Measurements from ENCODE around the gene ZFYVE19. TPM values are rescaled to one million over a fixed set of nuclear protein-coding genes. Genes with fewer than 3 reads are reported as not detected.
A peak's percentile ranks its signal among the peaks of the same experiment; 100 is the strongest.

ZFYVE19 gene
- total RNA-seq, 4 donors from 2014 or later, result 61.2 to 91.6 (median 69.9) TPM

- TF ChIP-seq, protein P1, sequence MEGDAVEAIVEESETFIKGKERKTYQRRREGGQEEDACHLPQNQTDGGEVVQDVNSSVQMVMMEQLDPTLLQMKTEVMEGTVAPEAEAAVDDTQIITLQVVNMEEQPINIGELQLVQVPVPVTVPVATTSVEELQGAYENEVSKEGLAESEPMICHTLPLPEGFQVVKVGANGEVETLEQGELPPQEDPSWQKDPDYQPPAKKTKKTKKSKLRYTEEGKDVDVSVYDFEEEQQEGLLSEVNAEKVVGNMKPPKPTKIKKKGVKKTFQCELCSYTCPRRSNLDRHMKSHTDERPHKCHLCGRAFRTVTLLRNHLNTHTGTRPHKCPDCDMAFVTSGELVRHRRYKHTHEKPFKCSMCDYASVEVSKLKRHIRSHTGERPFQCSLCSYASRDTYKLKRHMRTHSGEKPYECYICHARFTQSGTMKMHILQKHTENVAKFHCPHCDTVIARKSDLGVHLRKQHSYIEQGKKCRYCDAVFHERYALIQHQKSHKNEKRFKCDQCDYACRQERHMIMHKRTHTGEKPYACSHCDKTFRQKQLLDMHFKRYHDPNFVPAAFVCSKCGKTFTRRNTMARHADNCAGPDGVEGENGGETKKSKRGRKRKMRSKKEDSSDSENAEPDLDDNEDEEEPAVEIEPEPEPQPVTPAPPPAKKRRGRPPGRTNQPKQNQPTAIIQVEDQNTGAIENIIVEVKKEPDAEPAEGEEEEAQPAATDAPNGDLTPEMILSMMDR (IDR thresholded peaks at IDR 0.05), result no peak
- TF ChIP-seq EP300 (IDR thresholded peaks at IDR 0.05; ENCODE audit: low read depth) (no peak), POLR2AphosphoS5 (IDR thresholded peaks at IDR 0.05) (no peak)
- 70 to 86% methylated on average over 4 to 8 of the region's 8 CpGs for WGBS, 2 donors (ENCODE audit: low coverage in 1 of 2)
- peaks cover under 1% of the 10 kb centered on the region for H3K27me3 ChIP-seq
- H3K36me3 ChIP-seq, result peaks cover 0 to 7% (median 0%) of the 10 kb centered on the region in 4 donors
- no peak for DNase-seq
- peak overlapping the region; percentile 8 to 81 (median 77) for H3K27ac ChIP-seq
- H3K4me3 ChIP-seq, result no peak overlapping the region
- in situ Hi-C loops (cut with MboI; ENCODE audit: low pct_ligation_motif_present in 1 of 4, low pct_unique_long_range_greater_than_20kb in 1 of 4, low sequenced_read_pairs in 3 of 4), result no loop called here
- H3K9me3 ChIP-seq, result no peaks in the 10 kb centered on the region
- intact Hi-C loops (cut with DNase I; ENCODE audit: low total_unique reads), result no loop called here
- H3K4me1 ChIP-seq, result peaks cover 0 to 64% (median 31%) of the 10 kb centered on the region in 4 donors
Observed at GRCh38 chr15:40850576-40851112, 43.8 kb downstream of the ZFYVE19 start.

GRCh38 chr15:40852529-40852928, 45.6 kb downstream of the ZFYVE19 start:
- peaks cover 0 to 7% (median 0%) of the 10 kb centered on the region in 4 donors for H3K36me3 ChIP-seq
- no peaks in the 10 kb centered on the region for H3K27me3 ChIP-seq
- no peak overlapping the region for H3K4me3 ChIP-seq
- DNase-seq, result peak; percentile 73
- in situ Hi-C loops (cut with MboI; ENCODE audit: low pct_ligation_motif_present in 1 of 4, low pct_unique_long_range_greater_than_20kb in 1 of 4, low sequenced_read_pairs in 3 of 4), result no loop called here
- intact Hi-C loops (cut with DNase I; ENCODE audit: low total_unique reads), result no loop called here
- TF ChIP-seq EP300 (IDR thresholded peaks at IDR 0.05; ENCODE audit: low read depth) (no peak), POLR2AphosphoS5 (IDR thresholded peaks at IDR 0.05) (no peak), POLR2A (IDR thresholded peaks at IDR 0.05) (no peak)
- TF ChIP-seq, protein P1 (IDR thresholded peaks at IDR 0.05), result no peak
- peak overlapping the region; percentile 74 to 81 (median 77) for H3K27ac ChIP-seq
- 38 to 51% methylated on average over 2 to 5 of the region's 5 CpGs for WGBS, 2 donors (ENCODE audit: low coverage in 1 of 2)
- H3K9me3 ChIP-seq, result no peaks in the 10 kb centered on the region
- peaks cover 3 to 69% (median 38%) of the 10 kb centered on the region in 4 donors for H3K4me1 ChIP-seq

GRCh38 chr15:40853241-40853890, 46.5 kb downstream of the ZFYVE19 start:
- intact Hi-C loops (cut with DNase I; ENCODE audit: low total_unique reads), result no loop called here
- in situ Hi-C loops (cut with MboI; ENCODE audit: low pct_ligation_motif_present in 1 of 4, low pct_unique_long_range_greater_than_20kb in 1 of 4, low sequenced_read_pairs in 3 of 4), result no loop called here
- Histone ChIP-seq H3K9me3 (no peaks in the 10 kb centered on the region), H3K27ac (peak overlapping the region; percentile 58 to 81 (median 77)), H3K4me3 (no peak overlapping the region), H3K36me3 (peaks cover 0 to 7% (median 0%) of the 10 kb centered on the region in 4 donors), H3K27me3 (no peaks in the 10 kb centered on the region), H3K4me1 (peaks cover 3 to 65% (median 43%) of the 10 kb centered on the region in 4 donors)
- no peak for TF ChIP-seq POLR2A (IDR thresholded peaks at IDR 0.05)
- DNase-seq, result no peak
- 90% methylated on average over 16 of the region's 16 CpGs; no CpG with 5 or more reads in 1 of the 2 donors for WGBS, 2 donors (ENCODE audit: low coverage in 1 of 2)

GRCh38 chr15:40854161-40854560, 47.3 kb downstream of the ZFYVE19 start:
- DNase-seq, result no peak
- Histone ChIP-seq H3K27me3 (no peaks in the 10 kb centered on the region), H3K27ac (peak overlapping the region in 2 of 4 donors; percentile 22 to 81), H3K4me3 (no peak overlapping the region), H3K9me3 (no peaks in the 10 kb centered on the region), H3K36me3 (peaks cover 0 to 7% (median 0%) of the 10 kb centered on the region in 4 donors), H3K4me1 (peaks cover 3 to 61% (median 45%) of the 10 kb centered on the region in 4 donors)
- in situ Hi-C loops (cut with MboI; ENCODE audit: low pct_ligation_motif_present in 1 of 4, low pct_unique_long_range_greater_than_20kb in 1 of 4, low sequenced_read_pairs in 3 of 4), result no loop called here
- 78% methylated on average over 10 of the region's 10 CpGs; no CpG with 5 or more reads in 1 of the 2 donors for WGBS, 2 donors (ENCODE audit: low coverage in 1 of 2)
- no peak for TF ChIP-seq POLR2AphosphoS5 (IDR thresholded peaks at IDR 0.05)
- TF ChIP-seq EP300 (IDR thresholded peaks at IDR 0.05; ENCODE audit: low read depth), result no peak
- TF ChIP-seq, protein P1 (IDR thresholded peaks at IDR 0.05), result no peak
- TF ChIP-seq POLR2A (IDR thresholded peaks at IDR 0.05), result no peak
- intact Hi-C loops (cut with DNase I; ENCODE audit: low total_unique reads), result no loop called here

Measured in transverse colon (tissue), 4 donors.